GM21447 (cell line): ENCODE measurements around the gene EMC7.
"Not testable (repeated sequence)": the region's sequence is repeated elsewhere in the genome, so short reads cannot be mapped to it uniquely, and the experiment has no call there.

Experiments
- ATAC-seq: cut with Tn5 transposase; IDR thresholded peaks from one replicate; pipeline ENCODE4 v1.9.1; 2021; ENCODE audit not compliant: unreplicated experiment

The EMC7 gene

GRCh38 chr15:34101366-34102174 lies at the start of gene EMC7, which contains the start of gene PGBD4:
EMC7 (minus strand) TSS chr15:34101862; CDS start chr15:34101839, 23 bp downstream.
PGBD4 (plus strand) TSS chr15:34102083; CDS start chr15:34102532, 449 bp downstream.
- peak; percentile 99 for ATAC-seq

GRCh38 chr15:34147371-34148140 lies 45.9 kb upstream of the EMC7 start:
- no peak for ATAC-seq

GRCh38 chr15:34133511-34133910 lies 31.8 kb upstream of the EMC7 start:
- no peak for ATAC-seq

GRCh38 chr15:34132881-34133280 lies 31.2 kb upstream of the EMC7 start:
- no peak for ATAC-seq

GRCh38 chr15:34128898-34129297 lies 27.2 kb upstream of the EMC7 start:
- ATAC-seq: no peak

GRCh38 chr15:34126522-34126921 lies 24.9 kb upstream of the EMC7 start:
- ATAC-seq: no peak

GRCh38 chr15:34125945-34126344 lies 24.3 kb upstream of the EMC7 start:
- ATAC-seq: no peak

GRCh38 chr15:34124651-34125050 lies 23.0 kb upstream of the EMC7 start:
- no peak for ATAC-seq

- no peak for ATAC-seq
These were observed 21.1 kb upstream of the EMC7 start for GRCh38 chr15:34122771-34123183.

- not testable (repeated sequence) for ATAC-seq
These were observed 20.1 kb upstream of the EMC7 start for GRCh38 chr15:34121786-34122185.

- ATAC-seq: not testable (repeated sequence)
These were observed 18.8 kb upstream of the EMC7 start for GRCh38 chr15:34120420-34120819.

- no peak for ATAC-seq
These were observed 17.6 kb upstream of the EMC7 start for GRCh38 chr15:34119291-34119690.

GRCh38 chr15:34116620-34117019 lies 15.0 kb upstream of the EMC7 start:
- no peak for ATAC-seq

- ATAC-seq: no peak
These were observed 13.1 kb upstream of the EMC7 start for GRCh38 chr15:34114739-34115138.

- ATAC-seq: no peak
These were observed 12.6 kb upstream of the EMC7 start for GRCh38 chr15:34114215-34114614.

- no peak for ATAC-seq
These were observed 9.8 kb upstream of the EMC7 start for GRCh38 chr15:34111488-34111887.

- no peak for ATAC-seq
These were observed 8.4 kb upstream of the EMC7 start for GRCh38 chr15:34109797-34110663.

- ATAC-seq: no peak
These were observed 5.7 kb upstream of the EMC7 start for GRCh38 chr15:34107315-34107714.

- ATAC-seq: no peak
These were observed 4.8 kb upstream of the EMC7 start for GRCh38 chr15:34106423-34106822.

- ATAC-seq: no peak
These were observed 688 bp upstream of the EMC7 start for GRCh38 chr15:34102175-34102925.
